Epithelial cell of esophagus (primary cell): ENCODE measurements around the gene PARN.

Experiments
- DNase-seq: peaks from one replicate; pipeline ENCODE4 v3.0.0; 2010; ENCODE audit warnings: low read depth
- H3K4me3 ChIP-seq: 2 replicates; pipeline ENCODE4 v1.5.1; 2011; ENCODE audit warnings: mild to moderate bottlenecking, low read length, control low read depth
- CTCF ChIP-seq: IDR thresholded peaks from 2 replicates; pipeline ENCODE4 v1.5.1; 2011; ENCODE audit warnings: low read depth, mild to moderate bottlenecking, low read length, control low read depth, inconsistent platforms; ENCODE audit not compliant: insufficient read depth; ENCODE audit errors: missing control alignments

The PARN gene

GRCh38 chr16:14492614-14493013 is 137.4 kb downstream of the PARN start:
- DNase-seq: no peak
- H3K4me3 ChIP-seq: no peak overlapping the region
- TF ChIP-seq CTCF: no peak

- no peak overlapping the region for H3K4me3 ChIP-seq
- TF ChIP-seq CTCF: no peak
- DNase-seq: no peak
Measured at GRCh38 chr16:14491861-14492529, 138.1 kb downstream of the PARN start.

- H3K4me3 ChIP-seq: no peak overlapping the region
- no peak for DNase-seq
- no peak for TF ChIP-seq CTCF
Measured at GRCh38 chr16:14490235-14490634, 139.8 kb downstream of the PARN start.

GRCh38 chr16:14489460-14489859 is 140.6 kb downstream of the PARN start:
- DNase-seq: no peak
- no peak overlapping the region for H3K4me3 ChIP-seq
- peak; percentile 19 for TF ChIP-seq CTCF

- TF ChIP-seq CTCF: no peak
- DNase-seq: no peak
- no peak overlapping the region for H3K4me3 ChIP-seq
Measured at GRCh38 chr16:14487579-14487978, 142.5 kb downstream of the PARN start.

- H3K4me3 ChIP-seq: no peak overlapping the region
- TF ChIP-seq CTCF: no peak
- peak; percentile 92 for DNase-seq
Measured at GRCh38 chr16:14486520-14487303, 143.3 kb downstream of the PARN start.
